MG63 (cell line): ENCODE results near the gene ALMS1. TPM values are rescaled to one million over a fixed set of nuclear protein-coding genes. Genes with fewer than 3 reads are reported as not detected.
"Not testable (repeated sequence)": the region's sequence is repeated elsewhere in the genome, so short reads cannot be mapped to it uniquely, and the experiment has no call there.

Experiments used
- DNase-seq: peaks from one replicate; pipeline ENCODE4 v3.0.0-alpha.2; 2020
- H3K27me3 ChIP-seq: fragments of 250-450 bp; sonication (Bioruptor Pico); 2 replicates; pipeline ENCODE4 v1.5.1; 2020; ENCODE audit warnings: mild to moderate bottlenecking, moderate library complexity
- H3K36me3 ChIP-seq: fragments of 250-450 bp; sonication (Bioruptor Pico); 2 replicates; pipeline ENCODE4 v1.5.1; 2020; ENCODE audit warnings: mild to moderate bottlenecking, moderate library complexity
- H3K4me3 ChIP-seq: fragments of 250-450 bp; sonication (Bioruptor Pico); 2 replicates; pipeline ENCODE4 v1.5.1; 2020; ENCODE audit warnings: mild to moderate bottlenecking, moderate library complexity
- H3K9me3 ChIP-seq: fragments of 250-450 bp; sonication (Bioruptor Pico); 2 replicates; pipeline ENCODE4 v1.5.1; 2020; ENCODE audit warnings: mild to moderate bottlenecking, moderate library complexity
- total RNA-seq: library from RNA; depleted of rRNA; stranded (reverse); fragments of >200 nt; shearing (Covaris generic); gene quantifications from 2 replicates; pipeline ENCODE4 v1.2.3, GENCODE V29; 2014; ENCODE audit warnings: low replicate concordance

The ALMS1 gene
- total RNA-seq, 1 experiment from 2014 or later: 7.1 TPM

DNA sequence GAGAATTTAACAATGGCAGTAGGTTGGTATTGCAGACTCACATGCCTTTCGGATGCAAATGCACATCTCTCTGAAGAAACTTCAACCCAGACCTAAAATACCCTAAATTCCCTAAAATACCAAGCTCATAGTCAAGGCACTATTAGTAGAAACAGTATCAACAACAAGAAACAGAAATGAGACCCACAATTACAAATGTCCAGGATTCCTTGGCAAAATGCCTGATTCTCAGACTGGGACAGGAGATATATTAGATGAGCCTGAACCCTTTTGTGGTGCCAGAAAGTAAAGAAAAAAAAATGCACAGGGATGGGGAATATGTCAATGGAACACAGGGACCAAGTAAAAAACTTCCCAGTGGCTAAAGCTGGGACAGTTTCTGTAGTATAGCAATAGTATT, 179.3 kb downstream of the ALMS1 start:
- DNase-seq: no peak
- no peaks in the 10 kb centered on the region for H3K27me3 ChIP-seq
- H3K4me3 ChIP-seq: no peak overlapping the region
- H3K36me3 ChIP-seq: no peaks in the 10 kb centered on the region; the same call in 1 of the 2 replicates
- H3K9me3 ChIP-seq: no peaks in the 10 kb centered on the region

DNA sequence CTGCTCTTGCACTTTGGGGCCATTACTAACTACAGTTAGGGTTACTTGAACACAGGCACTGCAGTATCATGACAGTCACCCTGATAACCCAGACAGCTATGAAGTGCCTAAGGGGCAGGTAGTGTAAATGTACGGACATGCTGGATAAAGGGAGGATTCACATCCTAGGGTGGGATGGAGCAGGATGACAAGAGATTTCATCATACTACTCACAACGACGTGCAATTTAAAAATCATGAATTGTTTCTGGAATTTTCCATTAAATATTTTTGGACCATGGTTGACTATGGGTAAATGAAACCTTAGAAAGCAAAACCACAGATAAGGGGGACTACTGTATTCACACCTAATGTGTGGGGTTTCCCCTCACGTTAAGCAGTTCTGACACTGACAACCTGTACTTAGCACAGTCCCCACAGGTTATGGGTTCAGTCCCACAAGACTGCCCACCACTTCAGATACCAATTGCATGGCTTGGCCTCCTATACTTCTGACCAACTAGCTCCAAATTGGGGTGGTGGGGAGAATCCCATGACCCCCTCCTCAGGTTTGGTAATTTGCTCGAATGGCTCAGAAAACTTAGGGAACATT, 180.7 kb downstream of the ALMS1 start:
- Histone ChIP-seq H3K36me3 (no peaks in the 10 kb centered on the region), H3K27me3 (no peaks in the 10 kb centered on the region), H3K9me3 (no peaks in the 10 kb centered on the region), H3K4me3 (no peak overlapping the region)
- no peak for DNase-seq

DNA sequence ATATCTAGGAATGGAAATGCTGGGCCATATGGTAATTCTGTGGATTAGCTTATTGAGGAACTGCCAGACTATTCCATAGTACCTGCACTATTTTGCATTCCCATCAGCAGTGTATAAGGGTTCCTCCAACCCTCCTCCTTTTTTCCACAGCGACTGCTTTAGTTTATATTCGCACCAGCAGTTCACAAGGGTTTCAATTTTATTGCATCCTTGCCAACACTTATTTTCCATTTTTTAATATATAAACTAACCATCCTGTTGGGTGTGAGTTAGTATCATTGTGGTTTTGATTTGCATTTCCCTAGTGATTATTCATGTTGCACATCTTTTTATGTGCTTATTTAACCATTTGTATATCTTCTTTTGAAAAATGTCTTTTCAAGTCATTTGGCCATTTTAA, 189.6 kb downstream of the ALMS1 start:
- no peak for DNase-seq
- Histone ChIP-seq H3K36me3 (no peaks in the 10 kb centered on the region), H3K4me3 (no peak overlapping the region), H3K9me3 (peaks cover 3% of the 10 kb centered on the region; the same call in 1 of the 2 replicates), H3K27me3 (no peaks in the 10 kb centered on the region)

DNA sequence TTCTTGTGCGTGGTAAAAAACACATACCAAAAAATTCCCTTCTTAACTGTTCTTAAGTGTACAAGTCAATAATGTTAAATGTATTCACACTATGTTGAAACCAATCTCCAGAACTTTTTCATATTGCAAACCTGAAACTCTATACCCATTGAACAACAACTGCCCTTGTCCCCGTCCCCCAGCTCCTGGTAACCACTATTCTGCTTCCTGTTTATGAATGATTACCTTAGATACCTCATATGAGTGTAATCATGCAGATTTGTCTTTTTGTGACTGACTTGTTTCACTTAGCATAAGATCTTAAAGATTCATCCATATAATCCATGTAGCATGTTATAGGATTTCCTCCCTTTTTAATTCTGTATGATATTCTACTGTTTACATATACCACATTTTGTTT, 196.7 kb downstream of the ALMS1 start:
- Histone ChIP-seq H3K4me3 (no peak overlapping the region), H3K9me3 (peaks cover 3% of the 10 kb centered on the region; the same call in 1 of the 2 replicates), H3K27me3 (no peaks in the 10 kb centered on the region), H3K36me3 (no peaks in the 10 kb centered on the region)
- DNase-seq: no peak

DNA sequence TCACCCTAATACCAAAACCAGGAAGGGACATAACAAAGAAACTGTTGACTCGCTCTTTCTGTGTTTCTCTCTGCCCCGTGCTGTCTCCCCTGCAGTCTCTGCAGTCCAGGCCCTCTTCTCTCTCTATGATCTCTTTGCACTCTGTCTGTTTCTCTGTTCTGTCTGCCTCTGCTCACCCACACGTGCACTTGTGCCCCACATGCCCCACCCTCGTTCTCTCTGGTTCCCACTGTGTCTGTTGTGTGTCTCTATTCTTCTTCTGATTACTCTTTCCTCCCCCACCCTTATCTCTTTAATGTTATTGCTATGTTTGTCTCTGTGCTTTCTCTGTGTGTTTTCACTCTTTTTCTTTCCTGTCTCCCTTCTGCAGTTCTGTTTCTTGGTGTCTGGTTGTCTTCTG, 202.5 kb downstream of the ALMS1 start:
- no peak for DNase-seq
- Histone ChIP-seq H3K36me3 (no peaks in the 10 kb centered on the region), H3K27me3 (no peaks in the 10 kb centered on the region), H3K4me3 (no peak overlapping the region), H3K9me3 (no peaks in the 10 kb centered on the region)

DNA sequence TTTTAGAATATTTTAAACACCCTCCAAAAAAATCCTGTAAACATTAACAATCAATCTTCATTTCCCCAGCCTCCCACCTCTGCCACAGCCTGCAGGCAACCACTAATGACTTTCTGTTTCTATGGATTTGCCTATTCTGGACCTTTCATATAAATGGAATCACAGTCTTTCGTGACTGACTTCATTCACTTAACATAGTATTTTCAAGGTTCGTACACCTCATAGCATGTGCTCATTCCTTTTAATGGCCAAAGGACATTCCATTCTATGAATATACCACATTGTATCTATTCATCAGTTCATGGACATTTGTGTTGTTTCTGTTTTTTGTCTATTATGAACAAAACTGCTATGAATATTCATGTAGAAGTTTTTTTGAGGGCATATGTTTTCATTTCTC, 208.0 kb downstream of the ALMS1 start:
- H3K27me3 ChIP-seq: no peaks in the 10 kb centered on the region
- H3K36me3 ChIP-seq: no peaks in the 10 kb centered on the region
- no peaks in the 10 kb centered on the region for H3K9me3 ChIP-seq
- H3K4me3 ChIP-seq: no peak overlapping the region
- no peak for DNase-seq

DNA sequence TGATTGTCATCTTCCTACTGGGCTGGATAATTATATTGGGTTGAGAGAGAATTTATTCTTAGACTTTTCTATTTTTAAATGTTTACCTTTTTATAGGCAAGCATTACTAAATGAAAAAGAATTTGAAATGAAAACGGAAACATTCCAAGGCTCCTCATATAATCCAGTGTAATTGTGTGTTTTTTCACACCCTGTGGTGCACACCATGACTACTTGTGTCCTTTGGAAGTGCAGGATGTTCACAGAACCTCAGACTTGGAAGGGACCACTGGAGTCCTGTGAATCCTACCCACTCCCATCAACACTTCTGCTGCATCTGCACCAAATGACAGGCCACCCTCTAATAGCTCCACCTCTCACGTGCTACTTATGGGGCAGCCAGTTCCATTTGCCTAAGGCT, 208.6 kb downstream of the ALMS1 start:
- DNase-seq: no peak
- H3K36me3 ChIP-seq: no peaks in the 10 kb centered on the region
- H3K9me3 ChIP-seq: no peaks in the 10 kb centered on the region
- H3K27me3 ChIP-seq: no peaks in the 10 kb centered on the region
- H3K4me3 ChIP-seq: no peak overlapping the region

DNA sequence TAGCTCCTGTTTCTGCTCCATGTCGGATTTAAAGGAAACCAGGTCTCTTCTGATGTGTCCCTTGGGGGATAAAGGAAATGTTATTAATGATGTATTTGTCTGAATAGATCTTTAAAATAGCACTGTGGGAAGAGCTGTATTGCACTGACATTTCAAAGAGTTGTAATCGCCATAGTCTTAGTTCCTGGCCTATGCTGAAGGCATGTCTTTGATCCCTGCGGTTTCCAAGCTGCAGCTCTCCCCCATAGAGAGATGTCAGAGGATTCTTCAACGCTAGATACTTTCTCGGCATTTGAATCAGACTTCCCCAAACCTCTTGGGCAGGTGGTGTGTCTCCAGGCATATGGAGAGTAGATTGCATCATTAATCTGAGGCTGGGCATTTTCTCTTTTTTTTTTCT, 216.1 kb downstream of the ALMS1 start:
- Histone ChIP-seq H3K27me3 (no peaks in the 10 kb centered on the region), H3K9me3 (no peaks in the 10 kb centered on the region), H3K4me3 (no peak overlapping the region), H3K36me3 (no peaks in the 10 kb centered on the region; the same call in 1 of the 2 replicates)
- no peak for DNase-seq

DNA sequence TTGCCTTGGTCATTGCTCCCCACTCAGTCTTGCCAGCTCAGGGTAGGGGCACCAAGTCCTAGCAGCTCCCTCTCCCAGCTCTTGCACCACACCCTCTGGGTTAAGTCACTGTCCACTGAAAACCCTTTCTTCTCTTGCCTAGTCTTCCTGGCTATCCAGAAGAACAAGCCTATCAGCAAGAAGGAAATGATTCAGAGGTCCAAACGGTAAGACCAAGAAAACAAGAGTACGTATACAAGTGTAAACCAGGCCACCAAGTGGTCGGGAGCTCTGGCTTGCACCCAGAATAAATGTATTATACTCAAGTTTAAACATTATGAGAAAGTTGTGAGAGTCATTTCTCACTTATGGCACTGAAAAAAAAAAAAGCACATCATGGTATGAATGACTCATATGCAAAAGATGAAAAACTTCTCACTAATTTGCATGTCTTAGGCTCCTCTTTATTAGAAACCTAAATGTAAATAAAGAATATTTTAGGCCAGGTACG, 217.5 kb downstream of the ALMS1 start:
- H3K9me3 ChIP-seq, H3K4me3 ChIP-seq, H3K27me3 ChIP-seq, H3K36me3 ChIP-seq, DNase-seq: not testable (repeated sequence)

DNA sequence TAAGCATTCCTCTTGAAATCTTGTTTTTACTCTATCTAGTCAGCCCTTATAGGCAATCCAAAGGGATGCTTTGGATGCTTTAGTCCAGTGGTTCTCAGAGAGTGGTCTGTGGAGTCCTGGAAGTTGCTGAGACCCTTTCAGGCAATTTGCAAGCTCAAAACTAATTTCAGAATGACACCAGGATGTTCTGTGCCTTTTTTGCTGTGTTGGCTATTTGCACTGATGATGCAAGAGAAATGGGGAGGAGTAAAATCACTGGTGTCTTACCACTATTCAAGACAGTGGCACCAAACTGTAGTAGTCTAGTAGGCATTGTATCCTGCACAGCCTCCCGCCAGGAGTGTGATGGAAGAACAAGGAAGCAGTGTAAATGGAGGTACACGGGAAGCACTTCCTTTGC, 219.0 kb downstream of the ALMS1 start:
- not testable (repeated sequence) for DNase-seq, H3K4me3 ChIP-seq, H3K9me3 ChIP-seq, H3K27me3 ChIP-seq, H3K36me3 ChIP-seq

DNA sequence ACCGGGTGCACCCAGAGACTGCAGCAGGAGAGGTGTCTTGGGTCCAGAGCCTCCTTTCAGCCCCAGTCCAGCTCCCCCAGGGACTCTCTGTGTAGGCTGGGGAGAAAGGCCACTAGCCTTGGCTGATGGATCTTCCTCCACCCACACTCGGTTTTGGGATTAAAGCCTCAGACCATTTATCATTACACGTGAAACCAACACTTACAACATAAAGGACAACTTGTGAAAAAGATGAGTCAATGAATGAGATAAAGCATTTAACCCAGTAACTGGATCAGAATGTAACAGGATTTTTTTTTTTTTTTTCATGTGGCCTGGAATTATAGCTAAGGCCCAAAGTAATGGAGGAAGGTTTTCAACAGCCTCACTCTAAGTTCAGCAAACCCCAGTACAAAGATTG, 224.5 kb downstream of the ALMS1 start:
- Histone ChIP-seq H3K36me3 (no peaks in the 10 kb centered on the region), H3K4me3 (no peak overlapping the region), H3K27me3 (no peaks in the 10 kb centered on the region), H3K9me3 (no peaks in the 10 kb centered on the region)
- no peak for DNase-seq

DNA sequence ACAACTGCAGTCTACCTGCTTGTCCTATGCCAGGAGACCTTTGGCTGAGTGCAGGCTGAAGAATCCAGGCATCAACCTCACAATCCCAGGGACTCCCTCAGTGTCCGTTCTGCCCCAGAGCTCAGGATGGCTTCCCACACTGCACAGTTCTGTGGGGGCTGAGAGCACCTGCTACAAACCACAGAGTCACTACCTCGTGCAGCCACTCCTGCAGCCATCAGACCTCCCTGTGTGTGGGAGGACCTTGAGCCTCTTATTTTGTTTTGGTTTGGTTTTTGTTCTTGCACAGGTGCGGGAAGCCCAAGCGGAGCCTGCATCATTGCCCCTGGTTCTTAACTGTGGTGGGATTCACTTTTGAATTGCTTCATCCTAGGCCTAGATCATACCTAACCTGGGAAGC, 225.6 kb downstream of the ALMS1 start:
- no peak for DNase-seq
- Histone ChIP-seq H3K4me3 (no peak overlapping the region), H3K27me3 (no peaks in the 10 kb centered on the region), H3K36me3 (no peaks in the 10 kb centered on the region), H3K9me3 (no peaks in the 10 kb centered on the region)

DNA sequence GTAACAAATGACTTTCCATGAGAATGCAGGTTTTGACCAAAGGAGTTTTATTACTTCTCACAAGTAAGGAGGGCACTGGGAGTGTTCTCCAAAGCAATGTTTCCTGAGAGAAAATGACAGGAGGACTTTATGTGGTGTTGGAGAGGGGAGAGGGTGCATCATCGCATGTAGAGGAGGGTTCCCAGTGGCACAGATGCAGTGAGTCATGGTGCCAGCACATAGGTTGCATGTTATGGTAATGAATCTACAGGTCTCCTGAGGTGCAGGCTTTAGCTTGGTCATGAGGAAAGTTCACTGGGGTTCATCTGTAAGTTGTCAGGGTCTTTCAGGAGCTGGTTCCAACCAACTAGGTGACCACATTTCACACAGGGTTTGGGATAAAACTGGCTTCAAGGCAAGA, 226.2 kb downstream of the ALMS1 start:
- H3K36me3 ChIP-seq: no peaks in the 10 kb centered on the region
- peak; percentile 19 for DNase-seq
- H3K9me3 ChIP-seq: no peaks in the 10 kb centered on the region
- H3K4me3 ChIP-seq: no peak overlapping the region
- no peaks in the 10 kb centered on the region for H3K27me3 ChIP-seq

DNA sequence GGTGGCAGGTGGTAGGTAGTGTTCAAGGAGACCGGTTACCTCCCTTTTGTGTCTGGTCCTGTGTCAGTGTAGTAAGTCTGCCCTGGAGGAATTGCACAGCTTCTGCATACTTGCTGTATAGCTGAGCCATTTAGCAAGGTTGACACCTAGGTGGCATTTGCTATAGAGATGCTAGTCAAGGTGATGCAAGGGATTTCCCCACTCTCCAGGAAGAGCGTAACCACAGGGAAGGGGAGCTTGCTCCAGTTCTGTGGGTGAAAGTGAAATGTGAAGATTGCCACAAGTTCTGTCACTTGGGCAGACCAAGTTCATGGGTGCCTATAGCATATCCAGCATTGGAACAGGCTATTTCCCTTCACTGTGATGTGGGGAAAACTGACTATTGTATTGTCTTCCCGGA, 228.5 kb downstream of the ALMS1 start:
- no peak for DNase-seq
- Histone ChIP-seq H3K4me3 (no peak overlapping the region), H3K9me3 (no peaks in the 10 kb centered on the region), H3K36me3 (no peaks in the 10 kb centered on the region), H3K27me3 (no peaks in the 10 kb centered on the region)

DNA sequence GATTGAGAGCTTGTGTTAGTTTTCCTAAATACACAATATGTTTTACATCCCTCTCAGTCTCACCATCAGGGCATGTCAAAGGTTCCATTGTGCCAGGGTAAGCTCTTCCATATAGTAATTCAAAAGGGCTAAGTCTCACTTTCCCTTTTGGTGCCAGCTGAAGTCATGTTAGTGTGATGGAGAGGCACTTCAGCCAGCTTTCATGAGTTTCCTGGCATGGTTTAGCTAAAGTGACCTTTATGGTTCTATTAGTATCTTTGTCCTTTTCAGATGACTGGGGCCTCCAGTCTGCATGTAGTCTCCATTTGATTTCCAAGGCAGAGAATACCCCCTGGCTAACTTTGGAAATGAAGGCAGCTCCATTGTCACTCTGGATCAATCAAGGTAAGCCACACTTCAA, 229.4 kb downstream of the ALMS1 start:
- Histone ChIP-seq H3K36me3 (no peaks in the 10 kb centered on the region), H3K27me3 (no peaks in the 10 kb centered on the region), H3K4me3 (no peak overlapping the region), H3K9me3 (no peaks in the 10 kb centered on the region)
- DNase-seq: no peak

DNA sequence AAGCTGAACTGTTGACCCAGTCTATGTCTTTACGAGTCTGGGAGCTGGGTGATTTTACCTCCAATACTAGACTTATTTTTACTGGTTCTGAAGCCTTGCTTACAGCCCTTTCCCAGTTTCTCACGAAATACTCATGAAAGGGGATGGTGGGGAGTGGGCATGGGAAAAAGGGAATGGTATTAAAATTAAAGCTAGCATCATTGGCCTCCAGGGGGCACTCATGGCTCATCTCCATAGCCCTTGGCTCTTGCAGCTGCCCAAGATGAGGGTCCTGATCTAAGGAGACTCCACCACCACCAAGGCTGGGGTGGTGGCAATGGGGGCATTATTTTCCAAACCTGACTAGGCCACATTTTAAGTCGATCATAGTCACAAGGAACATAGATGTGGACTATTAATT, 234.3 kb downstream of the ALMS1 start:
- DNase-seq, H3K4me3 ChIP-seq, H3K27me3 ChIP-seq, H3K36me3 ChIP-seq, H3K9me3 ChIP-seq: not testable (repeated sequence)

DNA sequence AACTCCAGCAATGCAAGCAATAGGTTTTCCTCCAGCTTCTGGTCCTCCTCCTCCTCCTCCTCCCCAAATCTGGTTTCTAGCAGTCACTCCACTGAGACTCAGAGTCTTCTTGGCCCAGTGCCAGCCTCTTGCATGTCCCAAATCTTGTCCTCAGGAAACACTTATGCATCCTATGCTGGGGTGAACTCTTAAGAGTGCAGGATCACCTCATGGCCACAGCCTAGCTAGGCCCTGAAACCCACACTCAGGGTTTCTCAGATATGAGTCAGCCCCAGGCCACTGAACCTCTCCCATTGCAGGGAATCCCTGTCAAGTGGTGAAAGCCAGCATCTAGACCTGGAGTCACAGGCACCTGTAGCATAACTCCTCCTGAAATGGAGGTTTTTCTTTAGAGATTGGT, 238.4 kb downstream of the ALMS1 start:
- not testable (repeated sequence) for H3K27me3 ChIP-seq, H3K9me3 ChIP-seq, DNase-seq, H3K36me3 ChIP-seq, H3K4me3 ChIP-seq

DNA sequence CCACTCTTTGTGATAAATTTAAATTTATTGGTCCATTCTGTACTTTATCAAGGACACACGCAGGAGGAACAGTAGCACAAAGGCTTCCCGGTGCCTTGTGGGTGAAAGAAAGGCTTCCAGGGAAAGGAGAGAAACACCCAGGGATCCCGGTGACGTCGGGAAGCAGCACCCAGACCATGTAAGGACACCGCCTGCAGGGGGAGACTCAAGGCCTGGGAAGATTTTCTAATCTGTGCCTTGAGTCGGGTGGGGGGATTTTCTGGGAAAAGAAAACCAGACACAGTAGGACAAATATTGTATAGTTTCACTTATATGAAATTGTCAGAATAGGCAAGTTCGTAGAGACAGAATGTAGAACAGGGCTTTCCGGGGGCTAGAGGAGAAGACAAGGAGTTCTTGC, 239.0 kb downstream of the ALMS1 start:
- H3K4me3 ChIP-seq, DNase-seq, H3K36me3 ChIP-seq, H3K9me3 ChIP-seq, H3K27me3 ChIP-seq: not testable (repeated sequence)

DNA sequence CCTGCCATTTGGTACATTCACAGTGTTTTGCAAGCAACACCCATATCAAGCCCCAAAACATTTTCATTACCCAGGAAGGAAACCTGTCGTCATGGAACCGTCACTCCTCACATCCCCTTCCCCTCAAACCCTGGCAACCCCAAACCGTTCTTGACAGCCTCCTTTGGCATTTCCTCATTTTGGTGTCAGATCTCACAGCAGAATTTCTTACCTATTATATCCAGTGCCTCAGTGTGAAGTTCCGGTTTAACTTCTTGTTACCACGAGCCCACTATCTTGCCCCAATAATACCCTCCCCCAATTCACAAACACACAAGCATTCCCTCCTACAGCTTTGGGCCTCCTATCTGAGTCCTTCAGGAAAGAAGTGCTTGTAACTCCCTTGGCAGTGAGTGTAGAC, 240.6 kb downstream of the ALMS1 start:
- not testable (repeated sequence) for H3K4me3 ChIP-seq, H3K36me3 ChIP-seq, H3K9me3 ChIP-seq, DNase-seq, H3K27me3 ChIP-seq
